ENCODE data around the gene TMEM260.
"Not testable (repeated sequence)": the region's sequence is repeated elsewhere in the genome, so short reads cannot be mapped to it uniquely, and the experiment has no call there.

Gene TMEM260

GRCh38 chr14:56686416-56686815 is 106.8 kb downstream of the TMEM260 start:
- no peak for DNase-seq

DNA sequence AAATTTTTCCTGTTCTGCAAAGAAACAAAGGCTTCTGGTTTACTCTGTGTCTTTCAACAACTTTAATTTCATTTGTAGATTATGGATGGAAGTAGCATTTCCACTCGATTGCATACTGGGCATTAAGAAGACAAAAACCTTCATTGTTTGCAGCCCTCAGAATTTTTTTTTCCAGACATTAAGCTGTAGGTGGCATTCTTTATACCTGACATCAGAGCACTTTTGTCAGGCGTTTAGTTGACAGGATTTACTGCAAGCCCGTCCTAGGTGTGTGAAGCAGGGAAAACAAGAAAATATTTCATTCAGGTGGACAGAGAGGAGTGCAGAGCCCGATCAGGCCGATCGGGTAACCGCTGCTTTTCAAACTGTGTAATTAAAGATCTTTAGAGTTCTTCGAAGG is 107.5 kb downstream of the TMEM260 start:
- DNase-seq = no peak

DNA sequence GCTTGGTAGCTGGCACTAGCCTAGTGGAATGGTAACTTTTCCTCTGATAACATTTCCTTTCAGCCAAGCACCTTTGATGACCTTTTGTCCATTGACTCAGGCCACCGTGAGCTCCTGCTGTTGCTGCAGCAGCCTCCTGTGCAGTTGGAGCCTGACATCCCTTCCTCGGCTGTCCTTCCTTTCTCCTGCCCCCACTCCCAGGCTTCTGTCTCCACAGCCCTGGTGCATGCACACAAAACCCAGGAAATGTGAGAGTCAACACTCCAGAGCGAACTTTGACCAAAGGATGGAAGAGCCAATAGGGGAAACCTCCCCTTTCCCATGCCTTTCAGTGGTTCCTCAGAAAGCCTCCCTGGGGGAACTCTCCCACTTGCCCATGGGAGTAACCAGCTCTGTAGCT is 115.0 kb downstream of the TMEM260 start:
- DNase-seq = no peak

- not testable (repeated sequence) for DNase-seq
These were observed 115.6 kb downstream of the TMEM260 start for GRCh38 chr14:56695216-56695615.
